Measurements from ENCODE around the gene ARF3.

DNA sequence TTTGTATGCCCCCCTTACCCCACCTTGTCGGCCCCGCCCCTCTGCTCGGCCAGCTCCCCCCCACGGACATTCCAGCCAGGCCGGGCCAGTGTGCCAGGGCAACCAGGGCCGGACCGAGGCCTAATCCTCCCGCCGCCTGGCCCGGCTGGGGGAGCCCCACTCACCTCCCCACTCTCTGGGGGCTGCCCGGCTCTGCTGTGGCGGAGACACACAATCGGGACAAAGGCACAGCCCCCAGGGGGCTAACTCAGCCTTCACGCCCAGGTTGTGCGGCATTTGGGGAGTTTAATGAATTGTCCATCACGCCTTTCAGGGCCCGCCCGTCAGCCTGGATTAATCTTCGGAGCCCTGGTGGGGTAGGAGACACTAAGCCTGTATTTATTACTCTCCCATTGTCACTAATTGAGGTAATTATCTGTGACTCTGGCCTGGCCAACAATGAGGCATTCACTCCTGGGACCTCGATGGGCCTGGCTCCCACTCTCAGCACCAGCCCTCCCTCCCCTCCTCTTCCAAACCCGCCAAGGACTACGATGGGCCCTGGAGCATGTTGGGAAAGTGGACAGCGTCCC is 29.5 kb upstream of the ARF3 start:
- TF ChIP-seq, protein P1, sequence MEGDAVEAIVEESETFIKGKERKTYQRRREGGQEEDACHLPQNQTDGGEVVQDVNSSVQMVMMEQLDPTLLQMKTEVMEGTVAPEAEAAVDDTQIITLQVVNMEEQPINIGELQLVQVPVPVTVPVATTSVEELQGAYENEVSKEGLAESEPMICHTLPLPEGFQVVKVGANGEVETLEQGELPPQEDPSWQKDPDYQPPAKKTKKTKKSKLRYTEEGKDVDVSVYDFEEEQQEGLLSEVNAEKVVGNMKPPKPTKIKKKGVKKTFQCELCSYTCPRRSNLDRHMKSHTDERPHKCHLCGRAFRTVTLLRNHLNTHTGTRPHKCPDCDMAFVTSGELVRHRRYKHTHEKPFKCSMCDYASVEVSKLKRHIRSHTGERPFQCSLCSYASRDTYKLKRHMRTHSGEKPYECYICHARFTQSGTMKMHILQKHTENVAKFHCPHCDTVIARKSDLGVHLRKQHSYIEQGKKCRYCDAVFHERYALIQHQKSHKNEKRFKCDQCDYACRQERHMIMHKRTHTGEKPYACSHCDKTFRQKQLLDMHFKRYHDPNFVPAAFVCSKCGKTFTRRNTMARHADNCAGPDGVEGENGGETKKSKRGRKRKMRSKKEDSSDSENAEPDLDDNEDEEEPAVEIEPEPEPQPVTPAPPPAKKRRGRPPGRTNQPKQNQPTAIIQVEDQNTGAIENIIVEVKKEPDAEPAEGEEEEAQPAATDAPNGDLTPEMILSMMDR (IDR thresholded peaks at IDR 0.05) = no peak
- no peak for TF ChIP-seq POLR2A (IDR thresholded peaks at IDR 0.05)

All from lower leg skin (tissue), 3 donors.